HepG2 (cell line): ENCODE results near the gene UNC5B. TPM values are rescaled to one million over a fixed set of nuclear protein-coding genes. Genes with fewer than 3 reads are reported as not detected.

Experiments used
- ATAC-seq: fragments of 200-7000 bp; cut with Tn5 transposase; 3 replicates; pipeline ENCODE4 v1.9.1; 2020; ENCODE audit warnings: mild to moderate bottlenecking, moderate library complexity
- BruUV-seq: library from RNA; stranded (reverse); fragments of 400-500 nt; replicated peaks from 2 replicates; lab custom pipeline; 2021; lab: Mats Ljungman, UMichigan
- CTCF ChIA-PET: fragments of 300-600 bp; formaldehyde crosslinking; extraction: SDS; loops from one replicate; lab custom pipeline; 2021; ENCODE audit warnings: low total read pairs, inconsistent platforms, low intra/inter-chr PET ratio; lab: Yijun Ruan, JAX
- POLR2A ChIA-PET: fragments of 350-600 bp; sonication (Branson Sonifier 250); formaldehyde crosslinking; loops from one replicate; lab custom pipeline; 2020; ENCODE audit warnings: antibody characterized with exemption, inconsistent platforms; lab: Yijun Ruan, JAX
- DNase-seq: peaks from one replicate; pipeline ENCODE4 v3.0.0-alpha.2; 2015; ENCODE audit warnings: low spot score
- FAIRE-seq: peaks from 3 replicates; lab custom pipeline; 2011; peaks lifted over from hg19 to GRCh38; lab: Jason Lieb, UNC
- H2AFZ ChIP-seq: one replicate; pipeline ENCODE4 v1.6.1; 2011; ENCODE audit warnings: low read length, inconsistent platforms
- H3K27ac ChIP-seq: fragments of 300-600 bp; 3 replicates; pipeline ENCODE4 v1.8.0; 2011; ENCODE audit warnings: mixed run types, mild to moderate bottlenecking, mixed read lengths, low read length, inconsistent platforms; ENCODE audit not compliant: insufficient read depth; ENCODE audit errors: extremely low read length
- H3K27me3 ChIP-seq, 2 experiments: fragments of 200-600 bp in 1 of 2; 2 replicates in 1 of 2; 3 replicates in 1 of 2; pipeline versions ENCODE4 v1.6.0 to v1.8.0; 2011; ENCODE audit warnings: low read length in 2 of 2, mild to moderate bottlenecking in 2 of 2, moderate library complexity in 2 of 2, inconsistent platforms in 1 of 2; ENCODE audit not compliant: insufficient read depth in 2 of 2, control insufficient read depth in 1 of 2
- H3K36me3 ChIP-seq, 2 experiments: fragments of 200-600 bp in 1 of 2; replicated peaks in 1 of 2; 2 replicates in 1 of 2; 3 replicates in 1 of 2; pipeline versions ENCODE4 v1.5.1 to v1.8.0; 2011; ENCODE audit warnings: low read length in 2 of 2, inconsistent platforms in 1 of 2; ENCODE audit not compliant: insufficient read depth in 2 of 2, control insufficient read depth in 1 of 2
- H3K4me1 ChIP-seq: 2 replicates; pipeline ENCODE4 v1.5.1; 2012; ENCODE audit warnings: low read length, inconsistent platforms; ENCODE audit not compliant: insufficient read depth
- H3K4me2 ChIP-seq: 2 replicates; pipeline ENCODE4 v1.6.0; 2011; ENCODE audit warnings: low read depth, low read length, inconsistent platforms
- H3K4me3 ChIP-seq, 3 experiments: fragments of 200-600 bp in 1 of 3; sonication (generic), shearing (Covaris generic) in 1 of 3; replicated peaks in 1 of 3; 2 replicates each; pipeline ENCODE4 v1.5.1; 2011 to 2016; ENCODE audit warnings: low read length in 3 of 3, inconsistent platforms in 2 of 3, low read depth in 2 of 3, mild to moderate bottlenecking in 2 of 3, control low read depth in 1 of 3, mixed read lengths in 1 of 3; ENCODE audit not compliant: insufficient read depth in 1 of 3
- H3K79me2 ChIP-seq: one replicate; pipeline ENCODE4 v1.6.1; 2011; ENCODE audit warnings: low read length, inconsistent platforms; ENCODE audit not compliant: insufficient read depth
- H3K9ac ChIP-seq: 2 replicates; pipeline ENCODE4 v1.6.0; 2011; ENCODE audit warnings: mild to moderate bottlenecking, low read depth, low read length, inconsistent platforms; ENCODE audit not compliant: insufficient read depth
- H3K9me3 ChIP-seq: 2 replicates; pipeline ENCODE4 v1.5.1; 2012; ENCODE audit warnings: mild to moderate bottlenecking, low read length
- H4K20me1 ChIP-seq: 2 replicates; pipeline ENCODE4 v1.6.0; 2011; ENCODE audit warnings: inconsistent platforms, mild to moderate bottlenecking, low read length, moderate library complexity; ENCODE audit not compliant: insufficient read depth
- DNMT3B ChIP-seq: conservative IDR thresholded peaks from 2 replicates; pipeline ENCODE4 v1.6.1; 2016; ENCODE audit warnings: missing biosample characterization, control low read depth
- GLI4 ChIP-seq: sonication (generic); formaldehyde crosslinking; IDR thresholded peaks from 2 replicates; pipeline ENCODE4 v1.5.1; 2020; ENCODE audit warnings: missing genetic modification reagents, mild to moderate bottlenecking, moderate library complexity, borderline replicate concordance
- ISX ChIP-seq: sonication (generic); formaldehyde crosslinking; conservative IDR thresholded peaks from 2 replicates; pipeline ENCODE4 v1.5.0; 2020; ENCODE audit warnings: missing genetic modification reagents
- SOX6 ChIP-seq, 2 experiments: fragments of 450-650 bp in 1 of 2; sonication (generic) in 1 of 2; formaldehyde crosslinking in 1 of 2; IDR thresholded peaks; 2 replicates each; pipeline versions ENCODE4 v1.4.0 to v1.6.1; 2017 to 2020; ENCODE audit warnings: antibody characterized with exemption in 1 of 2, mild to moderate bottlenecking in 1 of 2, missing genetic modification reagents in 1 of 2
- ZFP90 ChIP-seq: sonication (generic); formaldehyde crosslinking; IDR thresholded peaks from 2 replicates; pipeline ENCODE4 v1.8.0; 2022; ENCODE audit warnings: missing genetic modification reagents, mild to moderate bottlenecking, inconsistent platforms, borderline replicate concordance
- ZNF251 ChIP-seq: sonication (generic); formaldehyde crosslinking; IDR thresholded peaks from 2 replicates; pipeline ENCODE4 v1.9.0; 2021; ENCODE audit warnings: mild to moderate bottlenecking, missing genetic modification reagents
- ZNF652 ChIP-seq: IDR thresholded peaks from 2 replicates; pipeline ENCODE4 v1.6.1; 2016; ENCODE audit warnings: low read depth, borderline replicate concordance
- WGBS: methylation state at CpG from one replicate; pipeline ENCODE4 v1.1.6; 2017; ENCODE audit warnings: low lambda C conversion rate; 5-methylcytosine and 5-hydroxymethylcytosine counted together
- in situ Hi-C: cut with HindIII; loops from 2 replicates; pipeline ENCODE4 v1.10.0; 2017; ENCODE audit warnings: low pct_unique_long_range_greater_than_20kb; ENCODE audit not compliant: extremely low pct_ligation_motif_present
- intact Hi-C: fragments of 100-400 bp; cut with micrococcal nuclease; formaldehyde crosslinking; loops from one replicate; pipeline ENCODE4 v1.10.0; 2022; ENCODE audit not compliant: unreplicated experiment
- polyA plus RNA-seq, 8 experiments: library from polyadenylated mRNA; depleted of rRNA in 3 of 8; stranded (reverse) in 7 of 8; unstranded in 1 of 8; fragments of >200 nt; fragmentation: Illumina TruSeq in 4 of 8; extraction: Trizol in 4 of 8; gene quantifications; 2 replicates each; pipeline versions ENCODE4 v1.2.1 to v1.2.3, GENCODE V29; 2011 to 2016; ENCODE audit warnings: low read depth in 4 of 8, missing spikeins in 1 of 8, mixed read lengths in 1 of 8; ENCODE audit not compliant: insufficient read depth in 1 of 8
- total RNA-seq, 5 experiments: library from RNA; depleted of rRNA; stranded (reverse); fragments of >200 nt; fragmentation: Illumina TruSeq; extraction: Trizol; gene quantifications; 2 replicates each; pipeline ENCODE4 v1.2.3, GENCODE V29; 2016; ENCODE audit warnings: low read depth in 1 of 5
- TF ChIP-seq, protein P1 (sequence below): sonication (generic); formaldehyde crosslinking; IDR thresholded peaks from 2 replicates; pipeline ENCODE4 v1.4.0; 2020; ENCODE audit warnings: missing genetic modification reagents
- TF ChIP-seq, protein P2 (sequence below): sonication (generic); formaldehyde crosslinking; IDR thresholded peaks from 2 replicates; pipeline ENCODE4 v1.8.0; 2022; ENCODE audit warnings: missing genetic modification reagents, mild to moderate bottlenecking, borderline replicate concordance
- TF ChIP-seq, protein P3 (sequence below): sonication (generic); formaldehyde crosslinking; IDR thresholded peaks from 2 replicates; pipeline ENCODE4 v1.4.0; 2020; ENCODE audit warnings: missing genetic modification reagents, borderline replicate concordance

UNC5B gene
- total and polyA plus RNA-seq, 2 of the 13 experiments (the other 11 are each of a cell fraction or from before 2014, with no cell fraction given) = 0.07 TPM

DNA sequence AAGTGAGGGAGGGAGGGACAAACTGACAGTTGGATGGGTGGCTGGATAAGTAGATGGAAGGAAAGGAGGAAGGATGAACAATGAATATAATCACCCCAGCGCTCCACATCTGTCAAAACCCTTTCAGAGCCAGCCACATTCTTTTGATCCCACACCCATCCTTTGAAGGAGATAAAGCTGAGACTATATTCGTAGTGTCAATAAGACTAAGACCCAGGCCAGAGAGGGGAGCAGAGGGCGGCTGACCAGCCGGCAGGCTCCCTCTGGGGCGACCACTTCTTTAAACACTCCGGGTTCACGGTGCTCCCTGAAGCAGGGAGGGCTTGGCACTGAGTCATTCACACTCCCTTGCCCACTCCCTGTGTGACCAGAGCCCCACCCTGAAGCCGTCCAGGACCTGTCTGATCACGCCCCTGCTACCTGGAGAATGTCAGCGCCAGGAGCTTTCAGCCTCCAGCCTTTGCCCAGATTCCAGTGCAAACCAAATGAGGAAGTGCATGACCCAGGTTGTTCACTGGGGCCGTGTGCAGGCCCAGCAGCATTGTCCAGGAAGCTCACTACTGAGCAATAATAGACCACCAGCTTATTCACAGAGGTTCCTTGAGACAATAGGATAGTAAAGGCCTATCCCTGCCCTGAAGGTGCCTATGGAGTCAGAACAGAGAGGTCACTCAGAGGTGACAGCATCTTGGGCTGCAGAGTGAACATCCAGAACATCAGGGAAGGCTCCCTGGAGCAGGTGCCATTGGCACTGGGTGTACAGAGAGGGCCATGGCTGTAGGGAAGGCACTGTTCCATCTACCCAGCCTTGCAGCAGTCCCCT, 34.4 kb downstream of the UNC5B start:
- TF ChIP-seq ZNF251 (CRISPR knock-in tag) (no peak), ZNF652 (no peak)
- TF ChIP-seq, protein P1, sequence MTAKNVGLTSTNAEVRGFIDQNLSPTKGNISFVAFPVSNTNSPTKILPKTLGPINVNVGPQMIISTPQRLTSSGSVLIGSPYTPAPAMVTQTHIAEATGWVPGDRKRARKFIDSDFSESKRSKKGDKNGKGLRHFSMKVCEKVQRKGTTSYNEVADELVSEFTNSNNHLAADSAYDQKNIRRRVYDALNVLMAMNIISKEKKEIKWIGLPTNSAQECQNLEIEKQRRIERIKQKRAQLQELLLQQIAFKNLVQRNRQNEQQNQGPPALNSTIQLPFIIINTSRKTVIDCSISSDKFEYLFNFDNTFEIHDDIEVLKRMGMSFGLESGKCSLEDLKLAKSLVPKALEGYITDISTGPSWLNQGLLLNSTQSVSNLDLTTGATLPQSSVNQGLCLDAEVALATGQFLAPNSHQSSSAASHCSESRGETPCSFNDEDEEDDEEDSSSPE (CRISPR knock-in tag) = no peak
- TF ChIP-seq, protein P2, sequence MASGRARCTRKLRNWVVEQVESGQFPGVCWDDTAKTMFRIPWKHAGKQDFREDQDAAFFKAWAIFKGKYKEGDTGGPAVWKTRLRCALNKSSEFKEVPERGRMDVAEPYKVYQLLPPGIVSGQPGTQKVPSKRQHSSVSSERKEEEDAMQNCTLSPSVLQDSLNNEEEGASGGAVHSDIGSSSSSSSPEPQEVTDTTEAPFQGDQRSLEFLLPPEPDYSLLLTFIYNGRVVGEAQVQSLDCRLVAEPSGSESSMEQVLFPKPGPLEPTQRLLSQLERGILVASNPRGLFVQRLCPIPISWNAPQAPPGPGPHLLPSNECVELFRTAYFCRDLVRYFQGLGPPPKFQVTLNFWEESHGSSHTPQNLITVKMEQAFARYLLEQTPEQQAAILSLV (CRISPR knock-in tag) = no peak
- no peak overlapping the region for H2AFZ ChIP-seq
- no TSS peak for BruUV-seq
- no peak; the same call in 2 of the 3 replicates for ATAC-seq
- no peak for FAIRE-seq
- H4K20me1 ChIP-seq = no peaks in the 10 kb centered on the region
- 55% methylated on average over 1 of the region's 11 CpGs for WGBS
- in situ Hi-C loops (no loop called here), intact Hi-C loops (no loop called here)
- H3K27ac ChIP-seq = no peak overlapping the region
- ChIA-PET CTCF (no interaction called here), POLR2A (no interaction called here)
- H3K4me3 ChIP-seq = no peak overlapping the region
- H3K79me2 ChIP-seq = no peaks in the 10 kb centered on the region
- H3K4me1 ChIP-seq = no peaks in the 10 kb centered on the region
- no peak overlapping the region for H3K9ac ChIP-seq
- DNase-seq = no peak
- H3K9me3 ChIP-seq = no peaks in the 10 kb centered on the region
- H3K36me3 ChIP-seq = no peaks in the 10 kb centered on the region
- H3K27me3 ChIP-seq = peaks cover 8 to 28% of the 10 kb centered on the region in 2 experiments; a peak in 3 of 5 replicates
- no peak overlapping the region for H3K4me2 ChIP-seq

DNA sequence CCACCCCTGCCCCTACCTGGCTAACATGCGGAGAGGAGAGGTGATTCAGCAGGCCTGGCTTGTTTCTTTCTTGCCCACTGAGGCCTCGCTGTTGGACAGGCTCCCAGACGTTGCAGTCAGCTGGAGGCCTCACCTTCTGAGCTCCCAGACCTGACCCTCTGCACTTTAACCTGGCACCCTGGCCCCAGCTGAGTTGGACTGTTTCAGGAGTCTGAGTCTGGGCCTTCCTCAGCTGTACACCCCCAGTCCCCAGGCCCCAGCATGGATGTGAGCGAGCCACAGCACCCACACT, 35.0 kb downstream of the UNC5B start:
- Histone ChIP-seq H2AFZ (no peak overlapping the region), H3K9me3 (no peaks in the 10 kb centered on the region), H3K9ac (no peak overlapping the region), H3K4me3 (no peak overlapping the region), H4K20me1 (no peaks in the 10 kb centered on the region), H3K4me1 (no peaks in the 10 kb centered on the region), H3K27ac (no peak overlapping the region), H3K79me2 (no peaks in the 10 kb centered on the region), H3K4me2 (no peak overlapping the region), H3K27me3 (peaks cover 6 to 32% of the 10 kb centered on the region in 2 experiments; a peak in 3 of 5 replicates), H3K36me3 (no peaks in the 10 kb centered on the region)
- ChIA-PET CTCF (no interaction called here), POLR2A (no interaction called here)
- DNase-seq = no peak
- in situ Hi-C loops (no loop called here), intact Hi-C loops (no loop called here)
- no peak for FAIRE-seq
- WGBS = 0% methylated on average over 3 of the region's 4 CpGs
- ATAC-seq = no peak
- no TSS peak for BruUV-seq
- TF ChIP-seq GLI4 (CRISPR knock-in tag) (no peak), SOX6 (IDR thresholded peaks at IDR 0.05) (no peak), SOX6 (CRISPR knock-in tag; IDR thresholded peaks at IDR 0.05) (no peak), ZFP90 (CRISPR knock-in tag) (no peak), DNMT3B (no peak), ISX (no peak)
- TF ChIP-seq, protein P3, sequence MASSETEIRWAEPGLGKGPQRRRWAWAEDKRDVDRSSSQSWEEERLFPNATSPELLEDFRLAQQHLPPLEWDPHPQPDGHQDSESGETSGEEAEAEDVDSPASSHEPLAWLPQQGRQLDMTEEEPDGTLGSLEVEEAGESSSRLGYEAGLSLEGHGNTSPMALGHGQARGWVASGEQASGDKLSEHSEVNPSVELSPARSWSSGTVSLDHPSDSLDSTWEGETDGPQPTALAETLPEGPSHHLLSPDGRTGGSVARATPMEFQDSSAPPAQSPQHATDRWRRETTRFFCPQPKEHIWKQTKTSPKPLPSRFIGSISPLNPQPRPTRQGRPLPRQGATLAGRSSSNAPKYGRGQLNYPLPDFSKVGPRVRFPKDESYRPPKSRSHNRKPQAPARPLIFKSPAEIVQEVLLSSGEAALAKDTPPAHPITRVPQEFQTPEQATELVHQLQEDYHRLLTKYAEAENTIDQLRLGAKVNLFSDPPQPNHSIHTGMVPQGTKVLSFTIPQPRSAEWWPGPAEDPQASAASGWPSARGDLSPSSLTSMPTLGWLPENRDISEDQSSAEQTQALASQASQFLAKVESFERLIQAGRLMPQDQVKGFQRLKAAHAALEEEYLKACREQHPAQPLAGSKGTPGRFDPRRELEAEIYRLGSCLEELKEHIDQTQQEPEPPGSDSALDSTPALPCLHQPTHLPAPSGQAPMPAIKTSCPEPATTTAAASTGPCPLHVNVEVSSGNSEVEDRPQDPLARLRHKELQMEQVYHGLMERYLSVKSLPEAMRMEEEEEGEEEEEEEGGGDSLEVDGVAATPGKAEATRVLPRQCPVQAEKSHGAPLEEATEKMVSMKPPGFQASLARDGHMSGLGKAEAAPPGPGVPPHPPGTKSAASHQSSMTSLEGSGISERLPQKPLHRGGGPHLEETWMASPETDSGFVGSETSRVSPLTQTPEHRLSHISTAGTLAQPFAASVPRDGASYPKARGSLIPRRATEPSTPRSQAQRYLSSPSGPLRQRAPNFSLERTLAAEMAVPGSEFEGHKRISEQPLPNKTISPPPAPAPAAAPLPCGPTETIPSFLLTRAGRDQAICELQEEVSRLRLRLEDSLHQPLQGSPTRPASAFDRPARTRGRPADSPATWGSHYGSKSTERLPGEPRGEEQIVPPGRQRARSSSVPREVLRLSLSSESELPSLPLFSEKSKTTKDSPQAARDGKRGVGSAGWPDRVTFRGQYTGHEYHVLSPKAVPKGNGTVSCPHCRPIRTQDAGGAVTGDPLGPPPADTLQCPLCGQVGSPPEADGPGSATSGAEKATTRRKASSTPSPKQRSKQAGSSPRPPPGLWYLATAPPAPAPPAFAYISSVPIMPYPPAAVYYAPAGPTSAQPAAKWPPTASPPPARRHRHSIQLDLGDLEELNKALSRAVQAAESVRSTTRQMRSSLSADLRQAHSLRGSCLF (CRISPR knock-in tag) = no peak
